HG03378 (cell line): ENCODE results near the gene ZC3H12A.

ENCODE experiments used
- ATAC-seq: cut with Tn5 transposase; IDR thresholded peaks from one replicate; pipeline ENCODE4 v1.9.1; 2021; ENCODE audit warnings: mild to moderate bottlenecking, moderate library complexity; ENCODE audit not compliant: unreplicated experiment

Gene ZC3H12A

DNA sequence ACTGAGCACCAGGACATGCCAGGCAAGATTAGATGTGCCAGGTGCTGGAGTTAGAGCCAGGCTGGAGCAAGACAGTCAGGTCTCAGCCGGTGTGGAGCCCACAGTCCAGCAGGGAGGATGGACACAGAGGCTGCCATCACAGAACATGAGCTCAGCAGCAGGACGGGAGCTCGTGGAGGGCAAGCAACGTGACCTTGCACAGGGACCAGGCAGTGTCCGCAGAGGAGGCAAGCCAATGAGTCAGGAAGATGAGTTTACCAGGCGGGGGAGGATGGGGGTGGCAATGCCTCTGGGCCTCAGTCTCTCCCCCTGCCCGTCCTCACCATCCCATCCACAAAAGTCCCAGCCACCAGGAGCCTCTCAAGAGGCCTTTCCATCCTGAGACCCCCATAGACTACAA lies 20.7 kb upstream of the ZC3H12A start:
- ATAC-seq = no peak

DNA sequence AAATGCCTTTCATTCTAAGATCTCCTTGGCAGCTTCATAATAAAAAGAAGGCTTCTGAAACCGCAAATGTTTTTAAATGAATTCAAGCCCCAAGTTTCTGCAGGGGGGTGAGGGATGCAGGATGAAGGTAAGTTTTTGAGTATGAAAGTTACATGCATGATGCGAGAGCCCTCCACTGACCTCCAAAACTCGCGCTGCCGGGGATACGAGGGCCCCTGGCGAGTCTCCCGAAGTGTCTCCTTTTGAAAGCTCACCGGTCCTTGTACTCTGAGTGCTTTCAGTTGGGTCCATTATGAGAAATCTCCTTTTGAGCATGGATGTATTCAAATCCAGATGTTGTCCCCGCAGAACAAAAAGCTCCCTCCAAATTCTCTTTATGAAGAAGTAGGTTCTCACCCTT lies 18.9 kb upstream of the ZC3H12A start:
- no peak for ATAC-seq

DNA sequence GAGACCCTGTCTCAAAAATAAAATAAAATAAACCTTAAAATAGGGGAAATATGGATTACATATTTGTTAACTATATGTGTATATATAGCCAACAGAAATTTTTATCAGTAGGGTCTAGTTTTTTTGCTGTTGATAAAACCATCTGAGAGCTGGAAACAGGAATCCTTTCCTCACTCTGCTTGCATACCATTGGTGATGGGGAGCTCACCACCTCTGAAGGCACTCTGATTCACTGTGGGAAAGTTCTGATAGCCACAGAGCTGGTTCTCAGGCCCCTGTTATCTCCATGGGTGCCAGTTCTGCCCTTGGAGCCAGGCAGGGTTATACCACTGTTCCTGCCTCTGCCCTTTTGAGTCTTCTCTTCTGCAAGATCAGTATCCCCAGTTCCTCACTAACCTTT lies 17.8 kb upstream of the ZC3H12A start:
- no peak for ATAC-seq

- no peak for ATAC-seq
Measured at GRCh38 chr1:37458551-37458950, 15.8 kb upstream of the ZC3H12A start.

DNA sequence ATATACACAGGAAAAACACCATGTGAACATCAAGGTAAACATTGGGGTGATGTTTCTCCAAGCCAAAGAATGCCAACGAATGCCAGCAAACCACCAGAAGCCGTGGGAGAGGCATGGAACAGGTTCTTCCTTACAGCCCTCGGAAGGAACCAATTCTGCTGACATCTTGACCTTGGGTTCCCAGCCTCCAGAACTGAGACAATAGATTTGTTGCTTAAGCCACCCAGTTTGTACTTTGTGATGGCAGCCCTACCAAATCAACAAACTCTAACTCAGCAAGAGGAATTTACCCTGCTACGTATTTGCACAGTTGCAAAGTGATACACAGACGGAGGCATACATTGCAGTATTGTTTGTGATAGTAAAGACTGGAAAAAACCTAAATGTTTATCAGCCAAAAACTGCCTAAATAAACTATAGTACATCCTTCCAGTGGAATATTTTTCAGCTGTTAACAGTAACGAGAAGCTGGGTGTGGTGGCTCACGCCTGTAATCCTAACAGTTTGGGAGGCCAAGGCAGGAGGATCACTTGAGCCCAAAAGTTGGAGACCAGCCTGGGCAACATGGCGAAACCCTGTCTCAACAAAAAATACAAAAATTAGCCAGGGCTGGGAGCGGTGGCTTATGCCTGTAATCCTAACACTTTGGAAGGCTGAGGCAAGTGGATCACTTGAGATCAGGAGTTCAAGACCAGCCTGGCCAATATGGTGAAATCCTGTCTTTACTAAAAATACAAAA lies 12.5 kb upstream of the ZC3H12A start:
- no peak for ATAC-seq

- no peak for ATAC-seq
Measured at GRCh38 chr1:37464443-37464842, 9.9 kb upstream of the ZC3H12A start.

GRCh38 chr1:37465593-37466517 lies 8.5 kb upstream of the ZC3H12A start:
- ATAC-seq = no peak

- ATAC-seq = no peak
Measured at GRCh38 chr1:37468037-37468436, 6.3 kb upstream of the ZC3H12A start.

DNA sequence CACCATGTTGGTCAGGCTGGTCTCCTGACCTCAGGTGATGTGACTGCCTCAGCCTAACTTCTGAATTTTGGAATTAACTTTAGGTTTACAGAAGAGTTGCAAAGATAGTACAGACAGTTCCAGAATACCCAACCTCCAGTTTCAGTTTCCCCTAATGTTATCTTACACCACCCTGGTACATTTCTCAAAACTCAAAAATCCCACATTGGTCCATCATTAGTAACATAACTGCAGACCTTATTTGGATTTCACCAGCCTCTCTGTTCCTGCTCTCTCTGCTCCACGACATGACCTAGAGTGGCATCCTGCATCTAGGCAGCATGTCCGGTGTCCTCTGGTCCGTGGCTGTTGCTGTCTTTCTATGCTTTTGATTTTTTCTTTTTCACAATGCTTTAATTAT lies 5.0 kb upstream of the ZC3H12A start:
- ATAC-seq = no peak

DNA sequence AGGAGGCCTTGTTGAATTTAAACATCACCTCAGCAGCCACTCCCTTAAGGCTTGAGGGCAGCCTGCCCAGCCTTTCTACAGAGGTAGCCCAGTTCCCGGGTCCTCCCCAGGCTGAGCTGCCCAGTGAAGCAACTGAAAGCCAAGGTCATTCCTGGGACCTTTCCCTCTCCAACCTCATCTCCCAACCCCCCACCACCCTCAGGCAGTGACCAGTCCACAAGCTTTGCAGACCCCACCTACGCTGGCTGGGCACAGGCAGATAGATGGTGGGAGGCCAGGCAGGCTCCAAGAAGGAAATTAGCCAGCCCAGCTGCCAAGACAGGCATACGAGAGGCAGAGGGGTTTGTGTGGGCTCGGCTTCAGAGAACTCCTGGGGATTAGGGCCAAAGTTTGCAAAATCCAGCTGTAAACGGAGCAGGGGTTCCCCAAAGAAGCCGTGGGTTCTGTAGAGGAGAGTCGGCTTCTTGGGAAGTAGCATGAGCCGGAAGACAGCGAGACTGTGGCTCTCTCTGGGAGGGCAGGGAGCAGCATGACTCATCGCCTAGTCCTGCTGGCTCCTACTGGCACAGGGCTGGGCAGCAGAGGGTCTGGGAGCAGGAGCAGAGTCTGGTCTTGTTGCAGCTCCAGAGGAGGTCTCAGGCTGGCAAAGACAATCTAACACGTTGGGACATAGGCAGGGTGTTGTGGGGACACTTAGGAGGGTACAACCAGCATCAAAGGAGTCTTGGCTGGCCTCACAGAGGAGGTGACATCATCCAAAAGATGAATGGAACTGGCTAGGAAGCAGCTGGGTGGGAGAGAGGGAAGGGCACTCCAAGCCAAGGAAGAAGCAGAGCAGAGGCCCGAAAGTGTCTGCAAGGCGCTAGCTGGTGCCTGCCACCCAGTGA lies 2.8 kb upstream of the ZC3H12A start:
- no peak for ATAC-seq

DNA sequence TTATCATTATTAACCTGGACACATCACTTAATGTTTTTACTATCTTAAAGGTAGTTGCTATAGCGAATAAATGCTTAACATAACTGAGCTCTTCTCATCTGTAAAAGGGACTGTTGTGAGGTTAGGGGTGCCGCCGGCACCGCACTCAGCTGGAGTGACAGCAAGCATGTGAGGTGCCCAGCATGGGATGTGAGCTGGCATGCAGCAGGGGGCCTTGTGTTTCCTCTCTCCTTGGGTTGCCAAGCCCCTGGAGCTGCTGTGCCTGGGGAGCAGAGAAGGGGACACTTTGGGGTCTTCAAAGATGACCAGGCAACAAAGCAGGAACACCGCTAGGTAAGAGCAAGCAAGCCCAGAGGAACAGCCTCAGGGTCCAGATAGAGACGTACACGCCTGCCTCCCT lies 2.1 kb upstream of the ZC3H12A start:
- no peak for ATAC-seq

GRCh38 chr1:37472994-37473393 lies 1.4 kb upstream of the ZC3H12A start:
- ATAC-seq = no peak

- no peak for ATAC-seq
Measured at GRCh38 chr1:37473431-37474045, 842 bp upstream of the ZC3H12A start.

DNA sequence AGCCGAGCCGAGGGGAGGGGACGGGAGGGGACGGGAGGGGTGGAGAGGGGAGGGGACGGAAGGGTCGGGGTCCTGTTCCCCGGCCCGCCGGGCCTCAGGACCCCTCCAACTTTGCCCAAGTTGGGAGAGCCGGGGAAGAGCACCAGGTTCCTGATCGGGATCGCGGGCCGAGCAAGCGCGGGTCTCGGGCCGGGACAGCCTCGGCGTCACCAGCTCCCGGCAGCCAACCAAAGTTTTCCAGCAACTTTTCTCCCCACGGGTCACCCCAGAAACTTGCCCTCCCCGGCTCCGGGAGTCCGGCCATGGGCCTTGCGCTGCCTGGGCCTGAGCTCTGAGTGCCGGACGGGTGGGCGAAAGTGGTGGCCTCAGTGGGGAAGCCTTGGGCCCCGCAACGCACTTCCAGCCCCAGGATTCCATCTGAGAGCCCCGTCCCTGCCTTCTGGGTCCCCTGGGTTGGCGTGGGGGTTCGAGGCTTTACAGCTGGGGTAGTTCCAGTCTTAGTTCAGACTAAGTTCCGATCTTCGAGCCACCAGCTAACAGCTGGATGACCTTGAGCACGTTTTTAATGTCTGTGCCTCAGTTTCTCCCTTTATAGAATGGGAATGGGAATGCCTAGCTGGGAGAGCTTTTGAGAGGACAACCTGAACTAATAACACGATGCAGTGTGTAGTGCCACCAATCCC lies 458 bp downstream of the ZC3H12A start:
- ATAC-seq = no peak

DNA sequence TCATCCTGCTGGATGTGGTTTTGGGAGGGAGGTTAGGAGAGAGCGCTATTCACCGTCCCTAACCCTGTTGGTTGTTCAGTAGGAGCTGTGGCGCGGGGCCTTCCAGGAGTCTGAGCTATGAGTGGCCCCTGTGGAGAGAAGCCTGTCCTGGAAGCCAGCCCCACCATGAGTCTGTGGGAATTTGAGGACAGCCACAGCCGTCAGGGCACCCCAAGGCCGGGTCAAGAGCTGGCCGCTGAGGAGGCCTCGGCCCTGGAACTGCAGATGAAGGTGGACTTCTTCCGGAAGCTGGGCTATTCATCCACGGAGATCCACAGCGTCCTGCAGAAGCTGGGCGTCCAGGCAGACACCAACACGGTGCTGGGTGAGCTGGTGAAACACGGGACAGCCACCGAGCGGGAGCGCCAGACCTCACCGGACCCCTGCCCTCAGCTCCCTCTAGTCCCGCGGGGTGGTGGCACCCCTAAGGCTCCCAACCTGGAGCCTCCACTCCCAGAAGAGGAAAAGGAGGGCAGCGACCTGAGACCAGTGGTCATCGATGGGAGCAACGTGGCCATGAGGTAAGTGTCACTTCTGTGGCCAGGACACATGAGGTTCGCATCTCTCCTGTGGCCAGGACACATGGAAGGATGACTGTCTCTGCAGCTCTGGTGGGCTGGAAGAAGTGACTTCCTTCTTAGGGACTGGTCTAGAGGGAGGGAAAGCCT lies 1.2 kb downstream of the ZC3H12A start:
- no peak for ATAC-seq

- no peak for ATAC-seq
Measured at GRCh38 chr1:37476087-37476452, 1.7 kb downstream of the ZC3H12A start.

DNA sequence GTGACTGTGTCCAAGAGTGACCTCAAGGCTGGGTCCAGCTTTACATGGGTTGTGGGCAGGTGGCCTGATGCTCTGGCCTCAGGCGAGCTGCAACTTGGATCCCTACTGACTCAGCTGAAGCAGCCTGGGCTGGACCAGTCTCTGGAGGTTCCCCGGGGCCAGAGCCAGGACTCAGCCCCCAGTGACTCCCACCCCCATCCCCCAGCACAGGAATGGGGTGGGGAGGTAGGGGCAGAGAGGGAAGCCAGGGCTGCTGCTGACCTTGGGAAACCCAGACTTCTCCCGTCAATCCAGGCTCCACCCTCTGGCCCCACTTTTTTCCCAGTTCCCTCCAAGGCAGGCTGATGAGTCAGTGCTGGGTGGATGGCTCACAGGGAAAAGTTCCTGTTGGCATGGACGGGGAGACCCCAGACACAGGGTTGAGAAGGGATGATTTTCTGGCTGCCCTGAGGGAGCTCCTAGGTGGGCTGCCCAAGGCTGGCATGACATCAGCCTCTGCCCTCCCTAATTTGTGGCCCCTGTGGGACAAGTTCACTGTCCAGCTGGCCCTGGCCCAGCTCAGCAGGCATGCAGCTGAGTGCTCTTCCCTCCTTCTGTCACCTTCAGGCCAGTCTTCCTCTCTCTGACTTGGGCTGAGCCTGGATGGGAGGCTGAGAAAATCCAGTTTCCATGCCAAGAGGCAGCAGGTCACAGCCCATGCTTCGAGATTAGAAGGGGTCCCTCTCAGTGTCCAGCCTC lies 2.2 kb downstream of the ZC3H12A start:
- ATAC-seq = no peak

- ATAC-seq = peak; percentile 51
Measured at GRCh38 chr1:37477198-37477931, 3.0 kb downstream of the ZC3H12A start.
